Mononuclear cell (primary cell): ENCODE results near the gene TMEM273. TPM values are rescaled to one million over a fixed set of nuclear protein-coding genes. Genes with fewer than 3 reads are reported as not detected.

Experiments used
- H3K27me3 ChIP-seq: 2 replicates; pipeline ENCODE4 v1.6.0; 2011; ENCODE audit warnings: low read length, control low read depth; ENCODE audit not compliant: insufficient read depth
- H3K4me1 ChIP-seq: 2 replicates; pipeline ENCODE4 v1.5.1; 2011; ENCODE audit warnings: mild to moderate bottlenecking, low read length, control low read depth; ENCODE audit not compliant: insufficient read depth
- H3K4me3 ChIP-seq: 2 replicates; pipeline ENCODE4 v1.5.1; 2011; ENCODE audit warnings: mild to moderate bottlenecking, low read length, moderate library complexity
- H3K9me3 ChIP-seq: 2 replicates; pipeline ENCODE4 v1.5.1; 2011; ENCODE audit warnings: low read depth, mild to moderate bottlenecking, control low read depth, low read length
- total RNA-seq: library from RNA; depleted of rRNA; stranded (reverse); fragments of >200 nt; gene quantifications from one replicate; pipeline ENCODE4 v1.2.3, GENCODE V29; 2012

TMEM273 gene
- total RNA-seq, 1 donor: 3.5 TPM

DNA sequence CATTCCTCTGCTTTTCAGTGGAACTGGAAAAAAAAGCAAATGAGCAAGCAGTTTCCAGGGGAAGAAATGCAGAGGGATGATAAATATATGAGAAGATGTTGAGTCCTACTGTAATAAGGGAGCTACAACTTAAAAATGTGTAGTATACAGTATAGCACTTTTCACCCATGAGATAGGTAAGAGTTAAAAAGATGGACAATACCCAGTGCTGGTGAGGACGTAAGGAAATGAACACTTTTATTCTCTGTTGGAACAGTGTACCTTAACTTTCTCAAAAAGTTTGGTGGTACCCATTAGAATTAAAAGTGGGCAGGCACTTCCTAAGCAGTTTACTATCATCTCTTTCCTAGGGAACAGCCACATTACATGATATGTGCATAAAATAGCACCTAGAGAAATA is 51.7 kb downstream of the TMEM273 start:
- no peaks in the 10 kb centered on the region for H3K4me1 ChIP-seq
- H3K27me3 ChIP-seq: no peaks in the 10 kb centered on the region
- H3K9me3 ChIP-seq: no peaks in the 10 kb centered on the region
- H3K4me3 ChIP-seq: no peak overlapping the region

DNA sequence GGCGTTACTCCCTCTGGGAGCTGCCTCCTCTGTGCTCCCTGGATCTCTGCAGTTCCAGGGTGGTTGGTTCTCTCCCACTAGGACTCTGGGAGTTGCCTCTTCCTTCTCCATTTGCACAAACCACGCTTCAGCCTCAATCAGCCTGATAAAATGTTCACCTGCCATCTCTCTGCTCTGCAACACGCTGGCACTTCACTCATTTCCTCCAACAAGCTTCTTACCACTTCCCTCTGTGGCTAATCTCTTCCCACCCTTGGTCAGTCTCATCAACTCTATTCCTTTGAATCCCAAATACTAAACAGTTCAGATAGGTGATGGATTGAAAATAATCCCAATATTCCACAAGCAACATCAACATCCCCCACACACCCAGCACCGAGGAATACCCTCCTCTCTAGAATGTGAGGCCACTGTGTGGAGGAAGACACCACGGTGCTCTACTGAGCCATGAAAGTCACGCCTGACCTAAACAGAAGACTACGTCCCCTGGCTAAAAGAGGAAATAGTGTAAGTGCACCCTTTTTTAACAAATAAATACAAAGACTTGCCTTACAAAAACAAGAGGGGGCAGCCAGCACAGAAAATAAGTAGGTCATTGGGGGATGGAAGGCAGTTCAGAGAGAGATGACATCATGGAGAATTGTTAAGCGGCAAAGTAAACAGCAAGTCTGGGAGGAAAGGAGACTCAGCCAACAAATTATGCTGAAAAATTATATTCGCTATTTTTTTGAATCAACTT is 52.4 kb downstream of the TMEM273 start:
- Histone ChIP-seq H3K4me3 (no peak overlapping the region), H3K27me3 (no peaks in the 10 kb centered on the region), H3K4me1 (no peaks in the 10 kb centered on the region), H3K9me3 (no peaks in the 10 kb centered on the region)

DNA sequence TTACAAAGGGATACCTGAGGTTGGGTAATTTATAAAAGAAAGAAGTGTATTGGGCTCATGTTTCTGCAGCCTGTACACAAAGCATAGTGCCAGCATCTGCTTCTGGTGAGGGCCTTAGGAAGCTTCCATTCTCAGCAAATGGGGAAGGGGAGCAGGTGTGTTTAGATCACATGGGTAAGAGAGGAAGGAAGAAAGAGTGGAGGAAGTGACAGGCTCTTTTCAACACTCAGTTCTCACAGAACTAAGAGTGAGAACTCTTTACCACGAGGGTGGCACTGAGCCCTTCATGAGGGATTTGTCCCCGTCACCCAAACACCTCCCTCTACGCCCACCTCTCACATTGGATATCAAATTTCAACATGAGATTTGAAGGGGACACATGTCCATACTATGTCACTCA is 53.9 kb downstream of the TMEM273 start:
- Histone ChIP-seq H3K9me3 (no peaks in the 10 kb centered on the region), H3K4me3 (no peak overlapping the region), H3K27me3 (no peaks in the 10 kb centered on the region), H3K4me1 (no peaks in the 10 kb centered on the region)

DNA sequence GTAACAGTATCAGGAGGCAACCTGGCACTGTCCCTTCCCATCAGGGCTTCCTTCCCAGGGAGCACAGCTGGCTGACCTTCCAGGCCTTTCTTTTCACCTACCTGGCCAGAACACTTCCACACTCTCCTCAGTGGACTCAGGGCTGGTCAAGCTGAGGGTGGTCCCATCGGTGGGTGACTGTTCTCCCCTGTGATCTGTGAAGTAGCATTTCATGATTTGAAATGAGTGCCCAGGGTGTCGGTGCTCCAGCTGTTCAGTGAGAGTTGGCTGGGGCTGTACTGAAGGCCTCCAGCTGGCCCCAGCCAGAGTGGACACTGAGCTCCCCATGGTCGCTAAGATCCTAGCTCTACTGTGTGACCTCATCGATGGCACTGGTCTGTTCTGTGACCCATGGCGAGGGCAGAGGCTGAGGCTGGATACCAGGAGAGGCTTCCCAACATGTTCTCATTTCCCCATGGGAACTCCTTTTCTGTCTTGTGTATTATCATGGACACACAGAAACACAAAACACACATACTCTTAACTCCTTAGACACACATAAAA is 54.4 kb downstream of the TMEM273 start, which contains the start of gene FAM170B:
Gene FAM170B, minus strand, starts transcription at position 316 of the 543 bp plus-strand sequence. Its CDS starts 103 bp downstream, at position 213.
- H3K4me1 ChIP-seq: no peaks in the 10 kb centered on the region
- no peaks in the 10 kb centered on the region for H3K27me3 ChIP-seq
- H3K4me3 ChIP-seq: no peak within 1 kb of the TSS
- no peaks in the 10 kb centered on the region for H3K9me3 ChIP-seq

DNA sequence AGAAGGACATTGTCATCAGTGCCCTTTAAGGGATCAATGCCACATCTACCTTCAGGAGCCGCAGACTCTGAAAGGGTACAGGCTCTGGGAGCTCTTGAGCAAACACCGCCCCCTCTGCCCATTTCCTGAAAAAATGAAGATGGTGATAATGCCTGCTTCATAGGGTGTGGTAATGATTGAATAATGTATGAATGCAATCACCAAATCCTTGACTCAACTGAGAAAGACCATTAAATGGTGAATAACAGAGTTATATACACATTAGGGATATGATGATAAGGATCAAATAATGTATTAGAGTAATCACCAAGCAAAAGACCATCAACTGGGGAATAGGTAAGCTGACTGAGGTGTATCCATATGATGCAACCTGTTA is 55.8 kb downstream of the TMEM273 start:
- Histone ChIP-seq H3K4me3 (no peak overlapping the region), H3K4me1 (no peaks in the 10 kb centered on the region), H3K9me3 (no peaks in the 10 kb centered on the region), H3K27me3 (no peaks in the 10 kb centered on the region)

DNA sequence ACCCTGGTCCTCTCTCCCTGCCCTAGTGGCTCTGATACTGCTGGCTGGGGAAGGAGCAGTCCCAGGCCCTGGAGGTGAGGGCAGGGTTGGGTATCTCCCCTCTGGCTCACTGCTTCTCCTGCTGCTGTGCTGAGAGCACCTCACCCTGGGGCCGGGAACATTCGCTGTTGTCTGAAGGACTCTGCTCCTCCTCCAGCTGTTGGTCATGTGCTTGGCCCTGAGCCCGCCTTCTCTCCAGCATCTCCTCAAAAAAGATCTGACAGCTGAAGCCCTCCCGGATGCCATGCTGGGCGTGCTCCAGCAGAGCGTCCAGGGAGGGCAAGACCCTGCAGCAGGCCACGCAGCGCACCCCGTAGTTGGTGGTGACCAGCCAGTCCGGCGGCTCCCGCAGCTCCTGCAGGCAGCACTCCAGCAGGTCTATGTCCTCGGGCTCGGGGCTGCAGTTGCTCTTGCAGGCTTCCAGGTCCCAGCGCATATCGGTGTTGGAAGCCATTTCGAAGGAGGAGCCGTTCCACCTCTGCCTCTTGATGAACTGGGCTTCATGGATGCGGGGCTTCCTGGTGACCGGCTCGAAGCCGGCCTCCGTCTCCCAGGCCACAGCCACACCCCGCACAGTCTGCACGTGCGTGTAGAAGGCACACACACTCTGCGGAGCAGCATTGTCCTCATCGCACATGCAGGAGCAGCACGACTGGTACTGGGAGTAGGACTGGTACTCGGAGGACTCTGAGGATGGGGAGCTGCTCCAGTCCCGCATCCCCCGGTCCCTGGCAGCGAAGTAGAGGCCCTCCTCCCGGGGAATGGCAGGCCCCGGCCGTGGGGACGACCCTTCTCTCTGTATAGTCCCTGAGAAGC is 56.5 kb downstream of the TMEM273 start:
- Histone ChIP-seq H3K27me3 (no peaks in the 10 kb centered on the region), H3K4me3 (no peak overlapping the region), H3K9me3 (no peaks in the 10 kb centered on the region), H3K4me1 (no peaks in the 10 kb centered on the region)

DNA sequence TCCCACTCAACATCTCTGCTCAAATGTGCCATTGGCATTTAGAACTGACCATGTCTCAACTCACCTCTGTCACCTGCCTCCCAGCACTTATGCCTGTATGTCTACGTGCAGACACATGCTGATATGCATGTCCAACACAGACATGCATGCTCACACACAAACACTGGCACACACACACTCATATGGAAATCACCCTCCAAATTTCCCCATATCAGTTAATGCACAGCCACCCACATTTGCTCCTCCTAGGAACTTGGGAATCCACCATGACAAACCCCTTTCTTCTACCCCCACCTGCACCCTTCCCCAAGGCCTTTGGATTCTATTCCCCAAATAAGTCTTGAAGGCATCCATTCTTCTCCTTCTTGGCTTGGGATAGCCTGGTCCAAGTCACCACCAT is 58.8 kb downstream of the TMEM273 start:
- H3K4me1 ChIP-seq: no peaks in the 10 kb centered on the region
- H3K9me3 ChIP-seq: no peaks in the 10 kb centered on the region

DNA sequence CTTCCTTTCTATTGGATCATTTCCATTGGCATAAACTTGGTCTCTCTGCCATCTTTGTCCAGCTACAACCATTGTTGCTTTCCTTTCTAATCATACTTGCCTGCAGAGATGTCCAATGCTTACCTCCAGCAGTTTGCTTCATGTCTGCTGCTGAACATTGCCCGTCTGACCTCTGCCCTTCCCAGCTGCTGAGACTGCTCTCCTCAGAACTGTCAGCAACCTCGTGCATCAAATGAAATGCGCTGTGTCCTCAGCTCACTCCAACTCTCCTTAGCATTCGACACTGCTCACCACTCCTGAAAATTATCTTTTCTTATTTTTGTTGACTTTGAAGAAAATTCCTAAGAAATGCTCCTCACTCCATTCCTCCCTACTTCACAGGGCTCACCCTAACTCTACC is 59.3 kb downstream of the TMEM273 start:
- no peaks in the 10 kb centered on the region for H3K9me3 ChIP-seq
- no peaks in the 10 kb centered on the region for H3K4me1 ChIP-seq
- no peaks in the 10 kb centered on the region for H3K27me3 ChIP-seq
- H3K4me3 ChIP-seq: no peak overlapping the region

More for the DNA sequence above, 58.8 kb downstream of the TMEM273 start:
- no peak overlapping the region for H3K4me3 ChIP-seq
- no peaks in the 10 kb centered on the region for H3K27me3 ChIP-seq

DNA sequence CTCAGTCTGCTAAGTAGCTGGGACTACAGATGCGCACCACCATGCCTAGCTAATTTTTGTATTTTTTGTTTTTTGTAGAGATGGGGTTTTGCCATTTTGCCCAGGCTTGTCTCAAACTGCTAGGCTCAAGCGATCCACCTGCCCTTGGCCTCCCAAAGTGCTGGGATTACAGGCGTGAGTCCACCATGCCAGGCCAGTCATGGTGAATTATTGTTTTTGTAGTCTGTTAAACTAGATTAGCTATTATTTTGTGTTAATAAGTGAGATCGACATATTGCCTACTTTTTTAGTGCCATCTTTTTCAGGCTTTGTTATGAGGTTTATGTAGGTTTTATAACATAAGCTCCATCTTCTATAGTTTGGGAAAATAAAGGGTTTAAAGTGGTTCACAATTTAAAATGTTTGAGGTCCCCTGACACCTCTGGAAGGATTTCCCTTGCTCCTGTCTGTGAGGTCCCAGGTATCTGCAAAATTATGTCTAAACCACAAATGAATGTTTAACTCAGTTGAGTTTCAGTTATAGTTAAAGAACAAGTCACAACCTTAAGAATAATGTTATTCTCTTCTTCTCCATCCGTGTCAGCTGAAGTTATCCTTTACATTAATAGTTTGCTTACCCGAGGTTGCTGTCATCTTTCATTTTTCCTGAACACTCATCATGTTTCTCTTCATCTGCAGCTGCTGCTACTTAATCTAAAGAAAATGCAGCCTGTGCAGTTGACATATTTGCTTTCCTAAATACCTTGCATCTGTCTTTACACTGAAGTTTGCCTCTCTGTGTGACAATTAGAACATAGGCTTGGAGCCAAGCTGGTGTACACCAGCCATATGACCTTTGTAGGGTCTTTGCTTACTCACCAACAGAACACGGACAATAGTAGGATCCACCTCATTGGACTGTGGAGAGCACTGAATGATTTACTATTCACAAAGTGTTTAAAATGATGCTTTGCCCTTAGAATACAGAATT is 63.9 kb downstream of the TMEM273 start:
- Histone ChIP-seq H3K27me3 (no peaks in the 10 kb centered on the region), H3K9me3 (no peaks in the 10 kb centered on the region), H3K4me1 (no peaks in the 10 kb centered on the region), H3K4me3 (no peak overlapping the region)

DNA sequence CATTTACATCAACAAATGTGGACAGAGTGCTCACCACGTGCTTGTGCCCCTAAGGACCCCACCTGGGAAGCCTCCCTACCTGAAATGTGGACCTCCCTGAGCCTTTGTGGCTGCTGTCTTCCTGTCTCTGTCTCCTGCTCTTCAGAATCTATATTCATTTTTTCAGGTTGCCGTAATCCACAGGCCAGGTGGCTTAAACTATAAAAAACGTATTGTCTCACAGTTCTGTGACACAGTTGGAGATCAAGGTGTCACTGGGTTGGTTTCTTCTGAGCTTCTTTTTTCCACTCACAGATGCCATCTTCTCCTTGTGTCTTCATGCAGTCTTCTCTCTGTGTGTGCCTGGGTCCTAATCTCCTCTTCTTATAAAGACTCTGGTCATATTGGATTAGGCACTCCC is 67.3 kb downstream of the TMEM273 start:
- no peaks in the 10 kb centered on the region for H3K9me3 ChIP-seq

DNA sequence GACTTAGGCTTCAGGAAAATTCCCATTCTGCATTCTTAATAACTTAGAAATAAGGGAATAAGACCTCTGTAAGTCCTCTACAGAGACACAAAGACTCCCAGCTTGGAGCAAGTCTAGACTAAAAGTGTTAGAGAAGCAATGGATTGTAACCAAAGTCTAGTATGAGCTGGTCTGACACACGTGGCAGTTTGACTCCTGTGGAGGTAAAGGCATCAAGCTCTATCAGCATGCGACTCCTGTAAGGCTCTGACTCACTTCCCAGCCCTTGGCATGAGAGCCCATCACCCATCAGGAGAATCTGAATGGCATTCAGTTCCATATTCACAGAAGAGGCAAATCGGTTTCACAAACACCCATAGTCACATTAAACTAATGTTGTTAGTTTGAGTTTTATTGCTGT is 68.4 kb downstream of the TMEM273 start:
- H3K9me3 ChIP-seq: no peaks in the 10 kb centered on the region
- peaks cover 6% of the 10 kb centered on the region for H3K27me3 ChIP-seq
- no peak overlapping the region for H3K4me3 ChIP-seq
- no peaks in the 10 kb centered on the region for H3K4me1 ChIP-seq

More for the DNA sequence above, 67.3 kb downstream of the TMEM273 start:
- Histone ChIP-seq H3K4me1 (no peaks in the 10 kb centered on the region), H3K27me3 (peaks cover 1% of the 10 kb centered on the region), H3K4me3 (no peak overlapping the region)

DNA sequence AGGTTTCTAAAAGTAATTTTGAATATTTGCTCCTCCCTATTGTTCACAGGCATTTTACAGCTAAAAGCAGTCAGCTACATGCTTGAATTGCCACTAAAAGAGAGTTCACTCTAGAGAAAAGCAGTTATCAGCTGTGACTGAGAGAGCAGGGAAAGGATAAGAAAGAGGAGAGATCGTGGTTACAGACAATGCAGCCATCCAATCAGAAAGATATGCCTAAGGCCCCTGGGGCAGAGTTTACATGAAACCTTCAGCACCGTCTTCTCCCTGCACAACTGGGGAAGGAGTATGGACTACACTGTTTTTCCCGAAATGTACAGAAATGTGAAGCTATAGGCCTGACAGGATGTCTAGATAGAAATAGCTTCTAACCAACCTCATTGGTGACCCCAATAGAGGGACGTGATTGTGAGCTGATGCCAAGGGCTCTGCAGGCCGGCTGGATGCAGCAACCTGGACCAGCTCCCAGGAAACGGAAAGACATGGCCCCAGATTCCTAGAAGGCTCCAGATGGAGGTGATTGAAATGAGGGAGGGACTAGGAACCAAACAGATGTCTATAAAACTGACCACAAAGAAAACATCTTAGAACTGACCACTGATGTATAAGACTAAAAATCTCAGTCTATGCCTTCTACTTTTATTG is 69.6 kb downstream of the TMEM273 start:
- no peaks in the 10 kb centered on the region for H3K4me1 ChIP-seq
- H3K9me3 ChIP-seq: no peaks in the 10 kb centered on the region
- H3K27me3 ChIP-seq: peaks cover 15% of the 10 kb centered on the region
- no peak overlapping the region for H3K4me3 ChIP-seq

DNA sequence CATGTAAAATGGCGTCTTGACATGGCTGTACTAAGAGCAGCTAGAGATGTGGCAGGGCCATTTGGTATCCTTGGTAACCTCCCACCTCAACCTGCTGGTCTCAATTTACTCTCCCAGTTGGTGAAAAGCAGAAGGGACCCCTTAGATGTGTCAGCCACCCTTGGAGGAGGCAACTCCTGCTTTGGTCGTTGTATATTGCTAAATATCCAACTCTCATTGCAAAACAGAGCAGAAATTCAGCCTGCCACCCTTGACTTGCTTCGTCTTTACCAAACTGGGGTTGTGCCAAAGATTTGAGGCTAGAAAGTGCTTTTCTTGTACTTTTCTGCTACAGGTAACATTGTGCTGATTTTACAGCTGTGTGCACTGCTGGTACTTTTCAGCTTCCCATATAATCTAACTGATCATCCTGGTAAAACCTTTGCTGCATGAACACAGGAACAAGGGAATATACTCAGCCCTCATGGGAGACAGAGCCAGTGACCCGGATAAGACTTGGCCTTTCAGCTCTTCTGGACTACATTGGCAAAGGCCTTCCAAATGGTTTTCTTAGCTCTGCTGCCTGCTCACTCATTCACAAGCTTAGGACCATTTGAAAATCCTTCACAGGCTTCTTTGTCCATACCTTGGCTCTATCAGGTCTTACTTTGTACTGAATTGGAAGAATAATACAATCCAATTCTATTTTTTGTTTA is 70.7 kb downstream of the TMEM273 start:
- peaks cover 15% of the 10 kb centered on the region for H3K27me3 ChIP-seq
- no peak overlapping the region for H3K4me3 ChIP-seq
- no peaks in the 10 kb centered on the region for H3K9me3 ChIP-seq
- no peaks in the 10 kb centered on the region for H3K4me1 ChIP-seq
